Measurements from ENCODE around the gene NR1I3. TPM values are rescaled to one million over a fixed set of nuclear protein-coding genes. Genes with fewer than 3 reads are reported as not detected.

NR1I3 gene
- polyA plus RNA-seq, 4 donors, result 1.9 to 4.4 (median 3.6) TPM

GRCh38 chr1:161197560-161198193 lies 40.3 kb downstream of the NR1I3 start:
- DNase-seq (ENCODE audit: low read depth in 4 of 4, low spot score in 2 of 4), result no peak

- DNase-seq (ENCODE audit: low read depth in 4 of 4, low spot score in 2 of 4), result no peak
These were observed 41.2 kb downstream of the NR1I3 start for GRCh38 chr1:161196521-161197451.

GRCh38 chr1:161196111-161196510 lies 41.9 kb downstream of the NR1I3 start:
- DNase-seq (ENCODE audit: low read depth in 4 of 4, low spot score in 2 of 4), result no peak

GRCh38 chr1:161195171-161195570 lies 42.8 kb downstream of the NR1I3 start:
- DNase-seq (ENCODE audit: low read depth in 4 of 4, low spot score in 2 of 4), result no peak

GRCh38 chr1:161193561-161194235 lies 44.3 kb downstream of the NR1I3 start:
- no peak for DNase-seq (ENCODE audit: low read depth in 4 of 4, low spot score in 2 of 4)

- no peak for DNase-seq (ENCODE audit: low read depth in 4 of 4, low spot score in 2 of 4)
These were observed 45.2 kb downstream of the NR1I3 start for GRCh38 chr1:161192476-161193465.

- no peak for DNase-seq (ENCODE audit: low read depth in 4 of 4, low spot score in 2 of 4)
These were observed 46.0 kb downstream of the NR1I3 start for GRCh38 chr1:161191971-161192370.

- DNase-seq (ENCODE audit: low read depth in 4 of 4, low spot score in 2 of 4), result no peak
These were observed 47.0 kb downstream of the NR1I3 start for GRCh38 chr1:161190962-161191521.

- DNase-seq (ENCODE audit: low read depth in 4 of 4, low spot score in 2 of 4), result no peak
These were observed 49.0 kb downstream of the NR1I3 start for GRCh38 chr1:161189036-161189435.

- DNase-seq (ENCODE audit: low read depth in 4 of 4, low spot score in 2 of 4), result no peak
These were observed 49.6 kb downstream of the NR1I3 start for GRCh38 chr1:161188381-161188780.

- no peak for DNase-seq (ENCODE audit: low read depth in 4 of 4, low spot score in 2 of 4)
These were observed 50.7 kb downstream of the NR1I3 start for GRCh38 chr1:161187311-161187710.

GRCh38 chr1:161185732-161186311 lies 52.2 kb downstream of the NR1I3 start:
- DNase-seq (ENCODE audit: low read depth in 4 of 4, low spot score in 2 of 4), result no peak

- no peak for DNase-seq (ENCODE audit: low read depth in 4 of 4, low spot score in 2 of 4)
These were observed 52.7 kb downstream of the NR1I3 start for GRCh38 chr1:161185282-161185682.

GRCh38 chr1:161182214-161182613 lies 55.8 kb downstream of the NR1I3 start:
- no peak for DNase-seq (ENCODE audit: low read depth in 4 of 4, low spot score in 2 of 4)

- no peak for DNase-seq (ENCODE audit: low read depth in 4 of 4, low spot score in 2 of 4)
These were observed 57.4 kb downstream of the NR1I3 start for GRCh38 chr1:161180639-161181038.

GRCh38 chr1:161179698-161180097 lies 58.3 kb downstream of the NR1I3 start:
- DNase-seq (ENCODE audit: low read depth in 4 of 4, low spot score in 2 of 4), result no peak
